Adrenal gland (tissue), 5 donors: ENCODE results near the gene NDUFB10.

Experiments
- CTCF ChIP-seq, 6 experiments: fragments of 450-650 bp in 4 of 6; fragments of 200-600 bp in 2 of 6; sonication (generic) in 1 of 6; IDR thresholded peaks; 1 replicate in 5 of 6; 2 replicates in 1 of 6; pipeline versions ENCODE4 v1.5.1 to v1.8.0; 2016 to 2021; ENCODE audit warnings: antibody characterized with exemption in 6 of 6, mild to moderate bottlenecking in 2 of 6, moderate library complexity in 1 of 6
- POLR2A ChIP-seq, 2 donors: fragments of 450-650 bp; IDR thresholded peaks; one replicate each; pipeline ENCODE4 v1.6.1; 2017; ENCODE audit warnings: antibody characterized with exemption in 2 of 2, mild to moderate bottlenecking in 2 of 2, moderate library complexity in 1 of 2
- donor health status: DM: no; HTN: no; CAD: no.

GRCh38 chr16:1990351-1991134 lies 31.2 kb downstream of the NDUFB10 start:
- TF ChIP-seq CTCF (IDR thresholded peaks at IDR 0.05) = no peak
- TF ChIP-seq POLR2A (IDR thresholded peaks at IDR 0.05) = no peak
